Measurements from ENCODE around the gene GET3.
A peak's percentile ranks its signal among the peaks of the same experiment; 100 is the strongest.

Gene GET3

GRCh38 chr19:12767150-12767549 lies 29.9 kb downstream of the GET3 start:
- Histone ChIP-seq H3K36me3 (replicated peaks; ENCODE audit: insufficient read depth, low read length) (no peaks in the 10 kb centered on the region), H3K4me3 (ENCODE audit: low read length) (no peak overlapping the region), H3K9me3 (replicated peaks; ENCODE audit: insufficient read depth, low read length) (no peaks in the 10 kb centered on the region), H3K79me2 (ENCODE audit: low read length) (no peaks in the 10 kb centered on the region), H3K9ac (ENCODE audit: low read length) (no peak overlapping the region), H3K4me2 (ENCODE audit: low read depth, low read length) (no peak overlapping the region), H3K9me2 (replicated peaks; ENCODE audit: insufficient read depth, low read length) (no peaks in the 10 kb centered on the region), H3F3A (ENCODE audit: insufficient read depth, low read length) (no peaks in the 10 kb centered on the region), H2AFZ (ENCODE audit: low read length) (no peak overlapping the region), H3K27me3 (replicated peaks; ENCODE audit: insufficient read depth, low read length) (no peaks in the 10 kb centered on the region), H4K20me1 (ENCODE audit: insufficient read depth, low read length) (no peaks in the 10 kb centered on the region), H3K27ac (ENCODE audit: low read length) (no peak overlapping the region), H3K4me1 (ENCODE audit: low read length) (peaks cover 10% of the 10 kb centered on the region)
- no peak for DNase-seq
- no peak for TF ChIP-seq CTCF (IDR thresholded peaks at IDR 0.05; ENCODE audit: low read length)
- no peak for TF ChIP-seq EZH2 (optimal IDR thresholded peaks at IDR 0.05; ENCODE audit: low read depth, low read length)
- no peak for TF ChIP-seq EZH2phosphoT487 (IDR thresholded peaks at IDR 0.05; ENCODE audit: low read length)

- Histone ChIP-seq H3K9me2 (replicated peaks; ENCODE audit: insufficient read depth, low read length) (no peaks in the 10 kb centered on the region), H3K9ac (ENCODE audit: low read length) (no peak overlapping the region), H3F3A (ENCODE audit: insufficient read depth, low read length) (no peaks in the 10 kb centered on the region), H3K4me3 (ENCODE audit: low read length) (no peak overlapping the region), H3K9me3 (replicated peaks; ENCODE audit: insufficient read depth, low read length) (no peaks in the 10 kb centered on the region), H3K79me2 (ENCODE audit: low read length) (no peaks in the 10 kb centered on the region), H4K20me1 (ENCODE audit: insufficient read depth, low read length) (no peaks in the 10 kb centered on the region), H3K27ac (ENCODE audit: low read length) (no peak overlapping the region), H3K4me1 (ENCODE audit: low read length) (peaks cover 10% of the 10 kb centered on the region), H3K4me2 (ENCODE audit: low read depth, low read length) (no peak overlapping the region), H3K36me3 (replicated peaks; ENCODE audit: insufficient read depth, low read length) (no peaks in the 10 kb centered on the region), H2AFZ (ENCODE audit: low read length) (no peak overlapping the region), H3K27me3 (replicated peaks; ENCODE audit: insufficient read depth, low read length) (no peaks in the 10 kb centered on the region)
- no peak for DNase-seq
- no peak for TF ChIP-seq EZH2phosphoT487 (IDR thresholded peaks at IDR 0.05; ENCODE audit: low read length)
- TF ChIP-seq CTCF (IDR thresholded peaks at IDR 0.05; ENCODE audit: low read length) = no peak
- TF ChIP-seq EZH2 (optimal IDR thresholded peaks at IDR 0.05; ENCODE audit: low read depth, low read length) = no peak
These were observed 30.4 kb downstream of the GET3 start for GRCh38 chr19:12767666-12768065.

GRCh38 chr19:12769689-12770088 lies 32.4 kb downstream of the GET3 start:
- Histone ChIP-seq H3K27ac (ENCODE audit: low read length) (no peak overlapping the region), H3K79me2 (ENCODE audit: low read length) (no peaks in the 10 kb centered on the region), H3K4me3 (ENCODE audit: low read length) (peak overlapping the region; percentile 27; the same call in 1 of the 2 replicates), H2AFZ (ENCODE audit: low read length) (peak overlapping the region; percentile 56), H3F3A (ENCODE audit: insufficient read depth, low read length) (peaks cover 5% of the 10 kb centered on the region; the same call in 1 of the 2 replicates), H3K9me3 (replicated peaks; ENCODE audit: insufficient read depth, low read length) (no peaks in the 10 kb centered on the region), H3K9me2 (replicated peaks; ENCODE audit: insufficient read depth, low read length) (no peaks in the 10 kb centered on the region), H3K27me3 (replicated peaks; ENCODE audit: insufficient read depth, low read length) (no peaks in the 10 kb centered on the region), H3K9ac (ENCODE audit: low read length) (peak overlapping the region; percentile 12; the same call in 1 of the 2 replicates), H3K4me2 (ENCODE audit: low read depth, low read length) (peak overlapping the region; percentile 78), H3K4me1 (ENCODE audit: low read length) (peaks cover 18% of the 10 kb centered on the region), H4K20me1 (ENCODE audit: insufficient read depth, low read length) (no peaks in the 10 kb centered on the region), H3K36me3 (replicated peaks; ENCODE audit: insufficient read depth, low read length) (no peaks in the 10 kb centered on the region)
- peak; percentile 78 for DNase-seq
- TF ChIP-seq EZH2 (optimal IDR thresholded peaks at IDR 0.05; ENCODE audit: low read depth, low read length) = no peak
- peak; percentile 17; the same call in 1 of the 2 replicates for TF ChIP-seq CTCF (IDR thresholded peaks at IDR 0.05; ENCODE audit: low read length)
- no peak for TF ChIP-seq EZH2phosphoT487 (IDR thresholded peaks at IDR 0.05; ENCODE audit: low read length)

Measured in MM.1S (cell line).